ENCODE data around the gene YPEL3.
"Not testable (repeated sequence)": the region's sequence is repeated elsewhere in the genome, so short reads cannot be mapped to it uniquely, and the experiment has no call there.

Gene YPEL3

DNA sequence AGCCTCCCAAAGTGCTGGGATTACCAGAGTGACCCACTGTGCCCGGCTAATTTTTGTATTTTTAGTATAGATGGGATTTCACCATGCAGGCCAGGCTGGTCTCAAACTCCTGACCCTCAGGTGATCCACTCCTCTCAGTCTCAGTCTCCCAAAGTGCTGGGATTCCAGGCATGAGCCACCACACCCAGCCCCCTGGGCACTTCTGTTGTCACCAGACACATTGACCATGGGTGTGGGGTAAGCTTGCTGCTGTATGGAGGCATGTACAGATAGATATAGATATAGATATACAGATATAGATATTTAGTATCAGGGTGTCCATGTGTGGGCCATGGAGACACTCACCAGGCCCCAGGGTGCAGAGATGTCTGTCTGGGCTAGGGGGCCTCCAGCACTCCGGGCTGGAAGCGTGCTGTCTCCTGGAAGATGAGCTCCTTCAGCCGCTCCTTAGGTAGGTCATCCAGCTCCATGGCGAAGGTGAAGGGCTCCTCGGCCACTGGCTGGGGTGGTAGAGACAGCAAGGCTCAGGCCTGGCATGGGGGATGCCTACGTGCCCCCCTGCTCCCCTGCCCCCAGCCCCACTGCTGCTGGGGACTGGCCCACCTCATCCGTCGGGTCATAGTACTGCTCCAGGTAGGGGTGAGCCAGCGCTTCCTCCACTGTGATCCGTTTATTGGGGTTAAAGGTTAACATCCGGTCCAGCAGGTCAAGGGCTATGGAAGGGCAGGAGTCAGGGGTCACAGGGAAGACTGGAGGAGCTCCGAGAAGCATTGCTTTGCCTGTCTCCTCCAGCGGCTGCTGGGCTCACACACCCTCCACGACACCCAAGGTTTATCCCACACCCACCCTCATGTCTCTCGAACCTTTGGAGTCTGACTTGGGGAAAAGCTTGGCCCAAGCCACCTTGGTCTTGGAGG, 20.5 kb upstream of the YPEL3 start:
- no peak for DNase-seq

DNA sequence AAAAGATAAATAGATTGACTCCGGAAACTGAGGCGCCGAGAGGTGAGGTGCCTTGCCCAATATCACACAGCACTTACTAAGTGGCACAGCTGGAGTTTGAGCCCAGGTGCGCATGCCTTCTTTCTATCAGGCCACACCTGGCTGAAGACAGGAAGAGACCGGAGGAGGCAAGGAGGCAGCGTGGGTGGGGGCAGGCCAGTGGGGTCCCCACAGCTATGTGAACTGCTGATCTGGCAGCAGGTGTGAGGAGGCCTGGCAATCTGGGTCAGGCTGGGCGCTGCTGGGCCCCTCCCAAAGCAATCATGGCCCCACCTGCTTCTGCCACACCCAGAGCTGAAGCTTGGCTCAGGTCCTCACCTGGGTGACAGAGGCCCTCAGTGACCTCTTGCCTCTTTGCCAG, 19.2 kb upstream of the YPEL3 start:
- no peak for DNase-seq

DNA sequence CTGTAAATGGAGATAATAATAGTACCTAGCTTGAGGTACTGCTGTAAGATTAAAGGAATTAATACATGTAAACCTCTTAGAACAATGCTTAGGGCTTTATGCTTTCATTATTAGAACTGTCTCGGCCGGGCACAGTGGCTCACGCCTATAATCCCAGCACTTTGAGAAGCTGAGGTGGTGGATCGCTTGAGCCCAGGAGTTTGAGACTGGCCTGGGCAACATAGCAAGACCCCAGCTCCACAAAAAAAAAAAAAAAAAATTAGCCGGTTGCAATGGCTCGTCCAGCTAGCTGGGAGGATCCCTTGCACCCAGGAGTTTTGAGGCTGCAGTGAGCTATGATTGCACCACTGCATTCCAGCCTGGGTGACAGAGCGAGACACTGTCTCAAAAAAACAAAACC, 18.8 kb upstream of the YPEL3 start:
- not testable (repeated sequence) for DNase-seq

GRCh38 chr16:30114411-30114810, 18.4 kb upstream of the YPEL3 start:
- no peak for DNase-seq

- DNase-seq: no peak
Observed at GRCh38 chr16:30113711-30114333, 17.8 kb upstream of the YPEL3 start.

DNA sequence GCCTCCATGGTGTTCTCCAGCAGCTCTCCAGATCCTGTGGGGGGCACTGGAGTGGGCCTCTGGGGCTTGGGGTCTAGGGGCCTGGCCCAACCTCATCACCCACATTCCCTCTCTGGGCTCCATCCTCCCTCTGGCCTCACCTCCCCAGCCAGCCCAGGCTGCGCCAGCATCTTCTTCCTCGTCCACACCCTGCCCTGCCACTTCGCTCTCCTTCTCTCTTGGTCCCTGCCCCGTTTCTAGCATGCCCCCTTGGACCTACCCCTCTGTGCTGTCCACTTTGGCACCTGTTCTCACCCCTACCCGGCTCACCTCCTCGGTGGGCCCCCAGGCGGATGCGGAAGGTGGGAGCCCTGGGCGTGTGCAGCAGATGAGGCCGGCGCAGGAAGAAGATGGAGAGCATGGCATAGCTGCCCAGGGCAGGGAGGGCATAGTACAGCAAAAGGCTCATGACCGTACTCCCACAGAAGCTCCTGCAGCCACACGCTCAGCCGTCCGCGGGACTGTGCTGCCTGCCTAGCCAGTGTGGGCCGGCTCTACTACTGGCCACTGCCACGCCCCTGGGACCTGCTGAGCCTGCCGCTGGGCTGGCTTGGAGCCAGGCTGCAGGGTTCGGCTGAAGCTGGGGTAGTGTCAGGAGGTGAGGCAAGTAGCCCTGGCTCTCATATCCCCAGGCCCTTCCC, 17.2 kb upstream of the YPEL3 start, which contains the start of gene GDPD3:
Gene GDPD3 (minus strand): TSS at position 507 of the 680 bp plus-strand sequence. CDS start 59 bp downstream, at position 448.
- DNase-seq: no peak

GRCh38 chr16:30112197-30113030, 16.4 kb upstream of the YPEL3 start:
- peak; percentile 72 for DNase-seq

GRCh38 chr16:30110661-30111060, 14.6 kb upstream of the YPEL3 start:
- DNase-seq: no peak

GRCh38 chr16:30108059-30108850, 12.2 kb upstream of the YPEL3 start:
- no peak for DNase-seq

DNA sequence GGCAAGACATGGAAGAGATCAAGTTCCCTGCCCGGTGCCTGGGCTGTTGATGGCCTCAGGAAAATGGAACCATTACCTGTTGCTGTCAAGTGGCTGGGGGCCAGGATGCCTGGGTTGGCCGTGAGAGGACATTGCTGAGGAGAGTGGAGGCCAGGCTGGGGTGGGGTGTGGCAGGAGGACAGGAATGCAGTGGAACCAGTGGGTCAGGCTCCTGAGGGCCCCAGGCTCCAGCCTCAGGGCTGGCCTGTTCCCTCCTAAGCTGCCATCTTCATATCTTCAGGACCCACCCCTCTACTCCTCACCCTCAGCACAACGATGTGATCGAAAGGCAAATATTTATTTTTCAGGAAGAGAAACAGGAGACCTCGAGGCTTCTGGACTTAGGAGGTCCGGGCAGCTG, 8.5 kb upstream of the YPEL3 start:
- DNase-seq: no peak

- no peak for DNase-seq
Observed at GRCh38 chr16:30104090-30104489, 8.1 kb upstream of the YPEL3 start.

- DNase-seq: no peak
Observed at GRCh38 chr16:30096862-30097563, 1.0 kb upstream of the YPEL3 start.

DNA sequence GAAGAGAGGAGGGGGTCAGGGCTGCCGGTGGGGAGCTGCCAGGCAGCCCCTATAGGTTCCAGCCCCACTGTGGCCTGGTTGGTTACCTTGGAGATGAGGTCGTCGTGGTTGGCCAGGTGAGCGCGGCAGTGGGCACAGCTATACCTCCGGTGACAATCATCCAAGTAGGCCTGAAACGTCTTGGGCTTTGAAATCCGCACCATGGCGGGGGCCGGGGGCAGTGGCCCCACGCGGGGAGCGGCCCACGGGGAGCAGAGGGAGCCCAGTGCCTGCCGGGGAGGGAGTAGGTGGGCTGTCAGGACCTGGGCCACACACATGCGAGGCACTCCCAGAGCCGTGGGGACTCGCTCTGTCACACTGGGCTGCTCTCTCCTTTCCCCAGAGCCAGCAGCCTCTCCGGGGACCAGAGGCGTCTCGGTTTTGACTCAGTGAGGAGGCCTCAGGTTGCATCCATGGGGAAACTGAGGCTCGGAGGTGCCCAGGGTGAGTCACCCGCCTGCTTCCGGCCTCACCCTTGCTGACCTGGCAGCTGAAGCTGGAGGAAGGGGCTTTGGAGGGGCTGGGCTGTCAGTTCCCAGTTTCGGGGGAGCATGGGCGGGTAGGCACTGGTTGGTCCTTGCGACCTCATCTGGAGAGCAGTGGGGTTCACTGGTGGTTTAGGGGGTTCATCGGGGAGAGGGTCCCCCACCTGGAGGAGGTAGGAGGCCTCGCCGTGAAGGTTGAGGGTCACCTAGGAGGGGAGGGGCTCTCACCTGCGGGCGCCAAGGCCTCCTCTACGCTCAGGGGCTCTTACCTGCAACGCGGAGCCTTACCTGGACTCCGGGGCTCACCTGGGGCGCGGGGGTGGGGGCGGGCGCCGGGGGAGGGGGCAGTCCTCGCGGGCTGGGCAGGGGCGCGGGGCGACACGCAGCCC, 591 bp downstream of the YPEL3 start:
- no peak for DNase-seq

DNA sequence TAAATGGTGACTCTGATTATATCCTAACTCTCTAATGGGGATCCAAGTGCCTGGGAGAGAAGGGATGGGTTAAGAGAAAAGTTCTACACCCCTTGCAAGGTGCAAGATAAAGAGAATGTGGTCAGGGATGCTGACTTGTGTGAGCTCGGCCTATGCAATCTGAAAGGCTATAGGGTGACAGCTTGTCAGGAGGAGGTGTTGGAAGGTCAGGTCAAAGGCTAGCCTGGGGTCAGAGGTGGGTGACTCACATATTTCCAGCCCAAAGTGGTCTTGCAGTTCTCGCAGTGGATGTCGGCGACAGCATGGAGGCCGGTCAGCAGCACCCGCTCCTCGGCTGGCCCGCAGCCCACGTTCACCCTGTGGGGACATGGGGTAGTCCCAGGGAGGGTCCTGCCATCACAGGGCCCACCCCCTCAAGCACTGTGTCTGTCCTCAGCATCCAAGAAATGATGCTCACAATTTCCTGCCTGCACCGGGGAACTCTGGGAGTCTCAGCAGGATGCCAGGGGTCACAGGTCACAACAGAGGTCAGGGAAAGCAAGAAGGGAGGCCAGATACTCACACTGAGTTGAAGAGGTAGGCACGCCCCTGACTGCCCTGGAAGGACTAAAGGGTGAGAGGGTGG, 1.4 kb downstream of the YPEL3 start:
- no peak for DNase-seq

DNA sequence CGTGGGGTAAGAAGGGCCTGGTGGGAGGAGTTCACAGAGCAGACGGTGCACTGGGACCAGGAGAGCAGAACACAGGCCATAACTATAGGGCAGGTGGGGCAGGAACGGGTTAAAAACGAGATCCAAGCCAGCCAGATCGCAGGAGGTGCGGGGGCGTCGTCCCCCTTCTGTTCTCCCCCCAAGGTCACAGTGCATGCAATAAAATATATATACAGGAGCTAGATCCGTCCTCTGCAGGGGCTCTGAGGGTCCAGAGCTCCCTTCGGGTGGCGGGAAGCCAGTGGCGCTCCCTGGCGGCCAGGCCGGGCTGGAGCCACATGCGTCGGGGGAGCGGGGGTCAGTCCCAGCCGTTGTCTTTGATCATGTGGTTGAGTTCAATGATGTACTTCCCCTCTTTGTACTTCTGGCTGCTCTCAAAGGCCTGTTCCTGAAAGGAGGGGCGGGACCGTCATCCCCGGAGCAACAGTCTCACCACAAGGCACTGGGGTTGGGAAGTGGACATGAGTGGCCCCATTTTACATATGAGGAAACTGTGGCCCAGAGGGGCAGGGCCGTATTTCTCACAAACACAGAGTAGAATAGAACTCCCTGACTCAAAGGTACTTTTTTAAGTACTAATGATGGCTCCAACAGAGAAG, 3.5 kb downstream of the YPEL3 start:
- peak; percentile 78 for DNase-seq

DNA sequence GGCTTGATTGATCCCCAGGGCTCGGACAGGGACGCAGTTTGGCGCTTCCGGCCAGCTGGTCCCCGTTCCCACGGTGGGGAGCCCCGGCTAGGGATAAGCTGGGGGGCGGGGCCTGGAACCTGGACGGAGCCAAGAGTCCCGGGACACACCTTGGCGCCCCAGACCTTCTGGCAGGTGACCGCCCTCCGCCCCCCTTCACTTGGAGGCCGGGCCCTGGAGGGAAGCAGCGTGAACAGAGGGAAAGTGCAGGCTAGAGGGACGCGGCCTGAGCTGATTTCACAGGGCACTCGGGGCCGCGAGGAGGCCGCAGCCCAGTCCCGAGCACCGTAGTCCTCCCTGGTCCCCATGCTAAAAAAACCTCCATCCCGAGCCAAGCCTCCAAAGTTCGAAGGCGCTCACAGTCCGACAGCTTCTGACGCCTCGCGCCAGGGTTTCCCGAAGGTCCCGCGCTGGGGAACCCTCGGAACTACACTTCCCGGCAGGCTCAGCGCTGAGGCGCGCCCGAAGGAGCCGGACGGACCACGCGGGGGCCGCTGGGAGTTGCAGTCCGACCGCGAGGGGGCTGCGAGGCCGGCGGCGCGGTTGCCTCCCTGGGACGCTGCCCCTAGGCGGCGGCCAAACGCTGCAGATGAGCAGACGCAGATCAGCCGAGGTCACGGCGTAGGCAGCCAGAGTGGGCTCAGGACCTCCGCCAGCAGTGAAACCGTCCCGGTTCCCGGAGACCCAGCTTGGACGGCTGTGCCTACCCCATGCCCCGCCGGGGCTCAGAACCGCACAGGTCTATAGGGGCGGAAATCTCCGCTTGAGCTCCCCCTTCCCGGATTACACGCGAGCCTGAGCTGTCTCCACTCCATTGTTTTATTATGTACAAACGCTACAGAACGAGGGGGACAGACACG, 4.3 kb downstream of the YPEL3 start, which contains the start of gene TBX6:
Gene TBX6 (minus strand): TSS at position 451 of the 899 bp plus-strand sequence. CDS start 731 bp downstream, outside the sequence.
- DNase-seq: peak; percentile 94

- no peak for DNase-seq
Observed at GRCh38 chr16:30090610-30091331, 5.2 kb downstream of the YPEL3 start.

Measured in stimulated activated CD4-positive, alpha-beta T cell treated with anti-CD3 and anti-CD28 coated beads, Interleukin-1b, Interleukin-23, amount 100 ng/mL, for 48 hours (primary cell).